DOHH2 (cell line): Measurements from ENCODE around the gene PDE8A.

Experiments
- CTCF ChIP-seq: fragments of 200-600 bp; sonication (generic); IDR thresholded peaks from one replicate; pipeline ENCODE4 v1.5.1; 2014; ENCODE audit warnings: antibody characterized with exemption, mild to moderate bottlenecking, low read depth, low read length; ENCODE audit not compliant: poor library complexity, severe bottlenecking
- EZH2phosphoT487 ChIP-seq: fragments of 200-600 bp; sonication (generic); IDR thresholded peaks from 2 replicates; pipeline ENCODE4 v1.6.1; 2017; ENCODE audit warnings: borderline replicate concordance, mild to moderate bottlenecking, antibody characterized with exemption, low read length, moderate library complexity, mixed read lengths

DNA sequence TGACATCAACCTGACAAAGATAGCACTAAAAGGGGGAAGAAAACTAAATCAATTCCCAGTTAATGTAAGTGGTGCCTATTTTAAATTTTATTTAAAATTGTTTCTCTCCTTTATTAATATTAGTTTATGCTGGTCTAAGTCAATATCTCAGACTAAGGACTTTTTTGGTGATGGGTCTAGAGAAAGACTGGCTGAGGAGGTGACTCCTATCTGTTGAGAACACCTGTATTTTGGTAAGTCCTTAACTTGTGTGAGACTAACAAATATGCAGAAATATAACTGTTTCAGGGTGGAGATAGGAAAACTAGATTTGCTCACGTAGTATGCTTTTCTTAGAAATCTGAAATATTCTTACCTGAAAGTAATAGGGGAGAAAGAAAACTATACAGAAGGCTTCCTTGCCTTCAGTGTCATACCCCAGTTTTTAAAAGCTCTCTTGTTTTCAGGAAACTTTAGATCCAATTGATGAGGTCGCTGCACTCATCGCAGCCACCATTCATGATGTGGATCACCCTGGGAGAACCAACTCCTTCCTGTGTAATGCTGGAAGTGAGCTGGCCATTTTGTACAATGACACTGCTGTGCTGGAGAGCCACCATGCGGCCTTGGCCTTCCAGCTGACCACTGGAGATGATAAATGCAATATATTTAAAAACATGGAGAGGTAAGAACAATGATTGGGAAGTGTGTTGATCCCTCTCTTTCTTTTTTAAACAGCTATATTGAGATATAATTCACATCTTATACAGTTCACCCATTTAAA, 138.9 kb downstream of the PDE8A start:
- TF ChIP-seq CTCF = no peak
- no peak for TF ChIP-seq EZH2phosphoT487
